A549 (cell line): ENCODE results near the gene CREB5.

Source experiments
- CEBPB ChIP-seq, 2 experiments: fragments of >200 bp in 1 of 2; sonication (Bioruptor Twin) in 1 of 2; formaldehyde crosslinking in 1 of 2; IDR thresholded peaks; 2 replicates each; pipeline ENCODE4 v1.6.1; 2012 to 2016
- CHD2 ChIP-seq: fragments of 150-350 bp; IDR thresholded peaks from 2 replicates; pipeline ENCODE4 v1.6.1; 2014; ENCODE audit warnings: low read length; ENCODE audit not compliant: partially characterized antibody
- CTCF ChIP-seq: fragments of >200 bp; sonication (Bioruptor Twin); formaldehyde crosslinking; IDR thresholded peaks from 3 replicates; pipeline ENCODE4 v1.5.1; 2016
- EHMT2 ChIP-seq: fragments of 200-600 bp; sonication (generic); IDR thresholded peaks from 2 replicates; pipeline ENCODE4 v1.6.1; 2016; ENCODE audit warnings: antibody characterized with exemption, low read depth, mild to moderate bottlenecking, moderate library complexity
- EP300 ChIP-seq, 2 experiments: fragments of >200 bp; sonication (Bioruptor Twin); formaldehyde crosslinking; IDR thresholded peaks; 2 replicates in 1 of 2; 3 replicates in 1 of 2; pipeline ENCODE4 v1.6.1; 2016 to 2017
- FOSL2 ChIP-seq, 2 experiments: fragments of 450-650 bp in 1 of 2; fragments of >200 bp in 1 of 2; sonication (Bioruptor Twin) in 1 of 2; formaldehyde crosslinking; IDR thresholded peaks; 2 replicates each; pipeline versions ENCODE4 v1.5.0 to v1.6.1; 2016 to 2020; ENCODE audit warnings: mild to moderate bottlenecking in 1 of 2, moderate library complexity in 1 of 2
- HOXB13 ChIP-seq: fragments of 250-450 bp; sonication (Bioruptor Pico); IDR thresholded peaks from 2 replicates; pipeline ENCODE4 v1.5.0; 2020; ENCODE audit warnings: low read depth, mild to moderate bottlenecking, moderate library complexity
- POLR2A ChIP-seq: IDR thresholded peaks from 2 replicates; pipeline ENCODE4 v1.6.1; 2012; ENCODE audit warnings: mild to moderate bottlenecking, low read length
- RAD21 ChIP-seq, 2 experiments: fragments of >200 bp in 1 of 2; sonication (Bioruptor Twin) in 1 of 2; formaldehyde crosslinking in 1 of 2; IDR thresholded peaks in 1 of 2; conservative IDR thresholded peaks in 1 of 2; 2 replicates in 1 of 2; 3 replicates in 1 of 2; pipeline ENCODE4 v1.6.1; 2012 to 2018; ENCODE audit warnings: inconsistent platforms in 1 of 2
- ZFP36 ChIP-seq: fragments of 450-650 bp; IDR thresholded peaks from 2 replicates; pipeline ENCODE4 v1.6.1; 2014; ENCODE audit warnings: borderline replicate concordance; ENCODE audit not compliant: partially characterized antibody
- ZNF302 ChIP-seq: fragments of 250-450 bp; sonication (Bioruptor Pico); IDR thresholded peaks from 2 replicates; pipeline ENCODE4 v1.9.0; 2021; ENCODE audit warnings: inconsistent platforms, mild to moderate bottlenecking, moderate library complexity
- TF ChIP-seq, protein P1 (sequence below): fragments of 150-350 bp; IDR thresholded peaks from 2 replicates; pipeline ENCODE4 v1.6.1; 2014; ENCODE audit warnings: low read depth, mild to moderate bottlenecking, low read length

DNA sequence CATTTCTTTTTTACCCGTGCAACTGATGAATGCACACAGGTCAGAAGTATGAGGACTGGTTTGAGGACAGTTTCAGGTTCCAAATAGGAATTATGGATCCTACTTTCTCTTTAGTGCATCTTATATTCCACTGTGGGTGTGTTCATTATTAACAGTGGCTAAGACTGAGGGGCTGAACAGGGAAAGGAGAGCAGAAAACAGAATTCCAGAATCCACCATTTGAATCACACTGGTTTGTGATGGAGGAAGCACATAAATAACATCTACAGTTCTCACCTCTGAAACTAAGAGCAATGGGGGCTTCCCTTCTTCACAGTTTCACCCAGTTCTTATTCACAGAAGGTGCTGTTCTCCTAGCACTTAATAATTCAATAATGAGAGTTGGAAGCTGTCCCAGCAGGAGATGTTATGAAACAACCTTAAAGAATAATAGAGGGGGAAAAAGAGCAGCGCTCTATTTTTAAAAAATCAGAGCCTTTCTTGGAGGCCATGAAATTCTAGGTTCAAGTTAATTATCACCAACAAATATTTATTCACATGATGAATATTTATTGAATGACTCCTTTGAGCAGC lies 205.1 kb downstream of the CREB5 start:
- TF ChIP-seq EP300 (IDR thresholded peaks at IDR 0.05) (no peak), CHD2 (no peak), ZFP36 (no peak), POLR2A (no peak), EHMT2 (no peak), ZNF302 (CRISPR knock-in tag) (no peak), FOSL2 (IDR thresholded peaks at IDR 0.05) (no peak), FOSL2 (CRISPR knock-in tag; IDR thresholded peaks at IDR 0.05) (no peak), CTCF (no peak), HOXB13 (CRISPR knock-in tag) (no peak), CEBPB (IDR thresholded peaks at IDR 0.05) (no peak), RAD21 (conservative IDR thresholded peaks at IDR 0.05 in 1 of 2, IDR thresholded peaks at IDR 0.05 in 1 of 2) (no peak)
- TF ChIP-seq, protein P1, sequence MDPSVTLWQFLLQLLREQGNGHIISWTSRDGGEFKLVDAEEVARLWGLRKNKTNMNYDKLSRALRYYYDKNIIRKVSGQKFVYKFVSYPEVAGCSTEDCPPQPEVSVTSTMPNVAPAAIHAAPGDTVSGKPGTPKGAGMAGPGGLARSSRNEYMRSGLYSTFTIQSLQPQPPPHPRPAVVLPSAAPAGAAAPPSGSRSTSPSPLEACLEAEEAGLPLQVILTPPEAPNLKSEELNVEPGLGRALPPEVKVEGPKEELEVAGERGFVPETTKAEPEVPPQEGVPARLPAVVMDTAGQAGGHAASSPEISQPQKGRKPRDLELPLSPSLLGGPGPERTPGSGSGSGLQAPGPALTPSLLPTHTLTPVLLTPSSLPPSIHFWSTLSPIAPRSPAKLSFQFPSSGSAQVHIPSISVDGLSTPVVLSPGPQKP, result no peak
